Effector CD4-positive, alpha-beta T cell (primary cell): ENCODE results near the gene DPY19L1.
"Not testable (repeated sequence)": the region's sequence is repeated elsewhere in the genome, so short reads cannot be mapped to it uniquely, and the experiment has no call there.

ENCODE experiments used
- DNase-seq: peaks from one replicate; pipeline ENCODE4 v3.0.0-alpha.2; 2020

Gene DPY19L1

GRCh38 chr7:34985155-34985554, 52.1 kb downstream of the DPY19L1 start:
- not testable (repeated sequence) for DNase-seq

- DNase-seq, result not testable (repeated sequence)
Measured at GRCh38 chr7:34984140-34984539, 53.1 kb downstream of the DPY19L1 start.

- no peak for DNase-seq
Measured at GRCh38 chr7:34982371-34983019, 54.8 kb downstream of the DPY19L1 start.

DNA sequence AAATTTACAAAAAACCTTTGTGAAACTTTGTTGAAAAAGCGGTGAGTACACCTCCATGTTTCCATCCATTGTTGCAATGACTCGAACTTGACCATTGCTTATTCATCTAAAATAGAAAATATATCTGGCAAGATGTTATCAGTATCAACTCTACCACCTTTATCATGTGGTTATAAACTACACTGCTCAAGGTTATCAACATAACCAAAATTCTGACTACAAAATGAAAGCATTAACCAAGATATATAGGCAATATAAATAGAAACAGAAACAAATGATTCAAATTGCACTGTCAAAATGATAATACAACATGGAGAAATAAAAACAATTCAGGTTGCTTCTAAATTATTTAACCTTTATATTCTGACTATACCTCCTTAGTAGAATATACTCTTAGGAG, 58.2 kb downstream of the DPY19L1 start:
- DNase-seq, result not testable (repeated sequence)

DNA sequence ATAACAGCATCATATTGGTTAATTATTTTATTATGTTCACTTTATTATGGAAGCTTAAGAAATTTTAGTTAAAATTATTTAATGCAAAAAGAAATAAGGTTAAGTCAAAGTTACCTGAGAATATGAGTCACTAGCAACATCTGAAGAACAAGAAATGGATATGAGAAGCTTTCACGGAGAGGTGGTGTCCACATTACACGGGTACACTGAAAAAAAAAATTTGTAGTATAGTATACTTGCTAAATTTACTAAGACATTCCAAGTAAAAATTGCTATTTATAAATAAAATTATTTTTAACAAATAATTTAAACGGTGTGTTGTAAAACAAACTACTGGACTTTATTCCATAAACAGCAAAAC, 63.9 kb downstream of the DPY19L1 start:
- DNase-seq, result no peak

GRCh38 chr7:34972739-34973399, 64.4 kb downstream of the DPY19L1 start:
- DNase-seq, result not testable (repeated sequence)

DNA sequence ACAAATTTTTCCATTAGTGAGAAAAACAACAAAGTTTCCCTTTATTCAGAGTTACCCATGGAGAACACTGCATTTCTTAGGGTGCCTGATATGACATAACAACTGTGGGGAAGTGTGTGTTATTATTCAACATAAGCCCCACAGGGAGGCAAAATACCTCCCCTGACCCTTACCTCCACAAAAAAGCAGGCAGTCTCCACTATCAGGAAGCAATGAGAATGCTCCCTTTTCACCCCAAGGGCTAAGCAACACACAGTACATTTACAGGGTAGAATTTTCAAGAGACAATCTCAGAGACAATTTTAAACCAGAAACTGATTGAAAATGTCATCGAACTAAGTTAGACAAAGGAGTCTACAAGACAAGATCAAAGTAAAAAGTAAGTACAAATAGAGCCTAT, 69.5 kb downstream of the DPY19L1 start:
- DNase-seq, result not testable (repeated sequence)

GRCh38 chr7:34966504-34966903, 70.8 kb downstream of the DPY19L1 start:
- DNase-seq, result not testable (repeated sequence)

DNA sequence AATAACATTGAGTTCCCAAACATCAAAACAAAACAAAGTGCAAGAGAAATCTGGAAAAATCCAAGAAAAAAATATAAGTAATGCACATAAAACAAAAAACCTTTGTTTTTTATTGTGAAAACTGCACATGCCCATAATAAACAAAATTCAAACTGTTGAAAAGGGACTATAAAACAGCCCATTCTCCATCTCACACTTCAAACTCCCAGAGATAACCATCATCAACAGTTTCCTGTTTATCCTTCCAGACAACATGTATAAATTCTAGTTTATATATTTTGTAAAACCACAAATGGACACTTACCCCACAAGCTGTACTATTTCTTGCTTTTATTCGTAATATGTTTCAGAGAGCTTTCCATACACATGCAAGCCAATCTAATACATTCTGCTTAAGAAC, 79.3 kb downstream of the DPY19L1 start:
- DNase-seq, result no peak

- no peak for DNase-seq
Measured at GRCh38 chr7:34952822-34953221, 84.5 kb downstream of the DPY19L1 start.

DNA sequence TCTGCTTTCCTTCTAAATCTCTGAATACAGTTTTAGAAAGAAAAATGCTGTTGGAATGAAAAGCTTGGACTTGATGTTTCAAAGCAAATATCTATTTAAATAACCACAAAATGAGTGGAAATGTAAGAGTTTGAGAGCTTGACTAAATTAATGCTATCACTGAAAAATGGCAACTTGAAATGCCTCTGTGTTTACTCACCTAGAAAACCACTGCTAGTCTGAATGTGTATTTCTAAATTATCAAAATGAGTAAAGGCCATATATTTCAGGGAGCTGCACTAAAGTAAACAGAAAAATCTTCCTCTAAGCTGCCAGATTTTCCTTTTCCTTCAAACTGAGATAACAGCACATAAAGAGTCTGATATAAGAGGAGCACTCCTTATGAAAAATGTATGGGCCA, 87.9 kb downstream of the DPY19L1 start:
- DNase-seq, result no peak

- DNase-seq, result not testable (repeated sequence)
Measured at GRCh38 chr7:34947427-34947826, 89.9 kb downstream of the DPY19L1 start.

DNA sequence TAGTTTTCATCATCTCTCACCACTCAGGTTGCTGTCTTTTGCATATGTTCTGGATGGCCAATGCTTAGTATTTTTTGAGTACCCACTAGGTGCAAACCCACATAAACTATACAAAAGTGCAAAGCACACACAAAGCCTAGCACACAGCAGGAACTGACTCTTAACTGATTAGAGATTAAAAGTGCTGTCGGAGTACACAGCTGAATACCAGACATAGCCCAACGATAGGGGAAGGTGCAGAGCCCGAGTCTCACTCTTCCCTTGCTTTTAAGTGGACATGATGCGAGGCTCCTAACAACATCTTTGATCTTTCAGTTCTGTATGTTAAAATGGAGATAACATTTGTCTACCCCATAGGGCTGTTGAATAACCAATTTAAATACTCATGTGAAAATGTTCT, 90.8 kb downstream of the DPY19L1 start:
- no peak for DNase-seq

DNA sequence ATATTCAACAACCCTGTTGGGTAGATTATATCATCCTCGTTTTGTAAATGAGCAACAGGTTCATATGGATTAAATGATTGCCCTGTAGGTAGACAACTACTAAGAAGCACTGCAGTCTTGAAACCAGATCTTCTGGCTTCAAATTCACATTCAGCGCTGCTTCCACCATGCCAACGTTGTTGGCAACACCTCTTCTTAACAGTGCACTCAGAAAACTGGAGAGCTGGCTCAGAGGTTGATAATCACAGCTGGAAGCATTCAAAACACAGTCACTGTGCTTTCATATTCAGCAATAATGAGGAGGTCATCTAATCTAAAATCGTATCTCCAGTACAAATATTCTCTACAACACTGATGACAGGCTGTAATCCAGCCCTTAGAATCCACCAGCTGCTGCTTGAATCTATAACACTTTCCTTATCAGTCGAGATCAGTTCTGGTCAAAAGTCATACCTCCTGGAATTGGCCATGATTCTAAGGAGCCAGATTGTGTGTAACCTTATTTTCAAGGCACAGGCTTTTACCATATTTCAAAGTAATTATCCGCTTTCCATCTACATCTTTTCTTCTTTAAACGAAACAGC, 91.3 kb downstream of the DPY19L1 start:
- DNase-seq, result not testable (repeated sequence)

DNA sequence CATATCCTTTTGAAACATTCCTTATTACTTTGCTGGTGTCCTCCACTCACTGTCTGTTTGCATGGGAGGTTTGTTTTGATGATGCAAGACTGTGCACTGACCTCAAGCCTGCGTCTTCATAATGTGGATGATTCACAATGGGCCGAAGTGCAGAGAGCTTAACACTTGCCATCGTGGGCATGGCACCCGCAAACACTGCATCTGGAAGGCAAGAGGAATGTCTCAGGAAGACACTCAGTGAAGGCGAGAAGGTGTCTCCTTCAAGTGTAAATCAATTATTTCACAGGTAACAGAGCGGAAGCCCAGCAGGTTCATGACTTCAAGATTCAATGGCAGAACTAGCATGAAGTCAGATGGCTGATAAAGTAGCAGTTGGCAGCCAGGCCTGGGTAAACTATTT, 98.1 kb downstream of the DPY19L1 start:
- DNase-seq, result no peak

DNA sequence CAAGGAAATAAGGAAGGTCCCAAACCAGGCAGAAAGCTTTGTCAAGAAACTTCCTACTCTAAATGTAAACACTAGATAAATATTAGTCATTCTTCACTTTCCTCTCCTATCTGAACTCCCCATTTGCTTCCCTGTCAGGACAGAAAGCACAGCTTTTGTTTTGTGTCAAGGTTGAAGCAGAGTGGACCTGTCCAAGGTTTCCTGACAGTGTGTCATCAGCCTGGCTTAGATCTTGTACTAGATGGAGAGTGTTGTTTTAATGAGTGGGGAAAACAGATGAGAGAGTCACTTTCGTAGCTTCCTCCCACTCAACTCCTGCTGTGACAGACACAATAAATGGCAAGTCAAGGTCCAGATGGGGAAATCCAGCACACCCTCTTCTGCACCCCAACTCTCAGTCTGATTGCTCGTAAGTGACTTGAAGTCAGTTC, 101.5 kb downstream of the DPY19L1 start:
- not testable (repeated sequence) for DNase-seq

- DNase-seq, result no peak
Measured at GRCh38 chr7:34931739-34932138, 105.5 kb downstream of the DPY19L1 start.

DNA sequence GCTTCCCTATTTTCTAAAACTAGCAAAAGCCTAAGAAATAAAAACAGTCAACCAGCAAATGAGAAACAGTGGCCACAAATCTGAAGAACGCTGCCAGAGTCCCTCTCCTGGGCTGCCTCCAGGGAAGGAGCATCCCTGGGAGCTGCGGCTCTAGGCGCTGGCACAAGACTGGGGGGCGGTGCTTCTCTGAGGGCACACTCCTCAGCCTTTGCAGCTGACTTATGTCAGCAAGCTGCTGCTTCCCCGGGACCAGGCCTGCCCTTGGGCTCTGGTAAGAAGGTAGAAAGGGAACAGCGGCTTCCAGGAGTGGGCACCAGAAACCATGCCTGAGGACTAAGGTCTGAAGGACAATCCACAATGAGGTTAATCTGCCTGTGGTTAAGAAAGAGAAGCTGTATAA, 107.5 kb downstream of the DPY19L1 start:
- DNase-seq, result not testable (repeated sequence)

GRCh38 chr7:34928560-34928959, 108.7 kb downstream of the DPY19L1 start:
- DNase-seq, result no peak

- peak; percentile 11 for DNase-seq
Measured at GRCh38 chr7:34928052-34928451, 109.2 kb downstream of the DPY19L1 start.

DNA sequence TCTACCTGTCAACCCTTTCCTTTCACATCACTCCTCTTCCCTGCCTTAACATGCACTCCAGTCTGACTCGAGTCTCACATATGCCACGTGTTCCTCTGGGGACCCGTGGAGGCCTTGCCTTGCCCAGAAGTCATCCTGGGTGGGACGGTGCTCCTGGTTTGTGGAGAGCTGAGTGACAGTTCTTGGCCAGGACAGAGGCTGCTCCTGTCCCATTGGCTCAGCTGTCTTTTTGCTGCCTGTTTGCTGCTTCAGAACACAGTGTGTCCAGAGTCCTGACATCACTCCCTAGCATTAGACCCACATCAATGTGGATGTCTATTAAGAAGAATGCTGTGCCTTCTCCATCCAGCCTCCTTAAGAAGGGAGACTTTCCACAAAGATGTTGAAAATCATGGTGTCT, 116.8 kb downstream of the DPY19L1 start:
- not testable (repeated sequence) for DNase-seq

GRCh38 chr7:34919038-34919437, 118.2 kb downstream of the DPY19L1 start:
- not testable (repeated sequence) for DNase-seq

DNA sequence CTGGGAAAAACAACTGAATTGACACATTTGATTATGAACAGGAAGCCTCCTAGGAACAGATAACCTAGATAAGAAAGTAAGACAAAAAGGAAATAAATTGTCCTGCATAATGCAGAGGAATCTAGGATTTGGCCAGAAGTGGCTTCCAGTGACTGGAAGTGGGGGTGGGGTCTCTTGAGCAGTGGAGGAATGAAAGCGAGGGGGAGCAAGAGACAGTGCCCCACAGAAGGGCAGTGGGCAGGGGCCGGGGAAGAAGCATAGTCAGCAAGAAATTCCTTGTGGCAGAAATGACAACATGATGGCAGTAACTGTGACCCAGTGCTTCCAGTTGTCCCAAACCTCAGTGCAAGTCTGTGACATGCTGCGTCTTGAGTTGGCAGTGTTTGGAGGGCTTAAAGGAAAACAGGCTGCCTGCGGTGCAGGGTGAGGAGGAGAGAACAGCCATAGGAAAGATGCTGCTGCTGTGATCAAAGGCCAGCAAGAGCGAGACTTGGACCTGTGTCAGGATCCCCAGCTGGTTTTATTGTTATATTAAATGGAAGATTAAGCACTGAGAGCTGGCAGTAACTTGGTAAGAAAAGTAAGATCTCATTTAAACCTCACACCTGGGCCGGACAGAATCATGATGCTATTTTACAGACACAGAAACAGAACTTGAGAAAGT, 119.0 kb downstream of the DPY19L1 start:
- DNase-seq, result not testable (repeated sequence)

DNA sequence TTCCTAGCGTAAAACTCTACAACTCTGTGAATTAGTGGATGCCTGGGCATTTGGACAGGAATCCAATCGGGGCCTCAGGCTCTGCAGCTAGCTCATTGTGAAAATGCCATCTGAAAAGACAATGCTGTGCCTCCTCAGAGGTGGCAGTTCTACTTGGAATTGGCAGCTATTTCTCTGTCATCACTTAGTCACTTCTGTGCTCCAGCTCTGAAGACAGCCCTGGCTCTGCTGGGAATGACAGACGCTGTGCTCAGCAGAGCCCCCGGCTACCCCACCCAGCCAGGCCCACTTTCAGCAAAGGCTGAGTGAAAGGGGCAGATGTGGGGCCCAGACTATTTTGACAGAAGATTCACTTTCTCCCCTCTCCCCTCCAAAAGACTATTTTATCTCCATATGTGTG, 119.8 kb downstream of the DPY19L1 start:
- not testable (repeated sequence) for DNase-seq
